ENCODE data around the gene KRT17. TPM values are rescaled to one million over a fixed set of nuclear protein-coding genes. Genes with fewer than 3 reads are reported as not detected.

Gene KRT17
- total RNA-seq, 4 donors from 2014 or later: 474 to 1,574 (median 971) TPM

DNA sequence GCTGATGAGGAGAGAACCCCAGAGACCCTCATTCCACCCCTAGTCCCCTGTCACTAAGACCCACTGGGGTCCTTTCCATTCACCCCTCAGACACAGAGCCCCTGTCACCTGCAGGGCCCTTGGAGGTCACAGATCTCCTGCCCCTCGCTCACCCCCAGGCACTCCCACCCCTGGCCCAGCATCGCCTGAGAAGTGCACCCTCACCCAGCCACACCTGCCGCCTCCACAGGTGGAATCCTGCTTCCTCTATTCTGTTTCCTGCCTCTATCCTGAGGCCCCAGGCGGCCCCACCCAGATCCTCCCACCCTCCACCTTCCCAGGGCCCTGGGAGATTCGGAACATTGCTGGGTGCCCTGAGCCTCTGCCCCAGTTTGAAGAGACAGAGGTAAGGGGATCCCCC is 13.8 kb upstream of the KRT17 start:
- intact Hi-C loops (cut with DNase I; ENCODE audit: low total_unique reads): no loop called here
- no peak for TF ChIP-seq POLR2A (IDR thresholded peaks at IDR 0.05)
- TF ChIP-seq, protein P1, sequence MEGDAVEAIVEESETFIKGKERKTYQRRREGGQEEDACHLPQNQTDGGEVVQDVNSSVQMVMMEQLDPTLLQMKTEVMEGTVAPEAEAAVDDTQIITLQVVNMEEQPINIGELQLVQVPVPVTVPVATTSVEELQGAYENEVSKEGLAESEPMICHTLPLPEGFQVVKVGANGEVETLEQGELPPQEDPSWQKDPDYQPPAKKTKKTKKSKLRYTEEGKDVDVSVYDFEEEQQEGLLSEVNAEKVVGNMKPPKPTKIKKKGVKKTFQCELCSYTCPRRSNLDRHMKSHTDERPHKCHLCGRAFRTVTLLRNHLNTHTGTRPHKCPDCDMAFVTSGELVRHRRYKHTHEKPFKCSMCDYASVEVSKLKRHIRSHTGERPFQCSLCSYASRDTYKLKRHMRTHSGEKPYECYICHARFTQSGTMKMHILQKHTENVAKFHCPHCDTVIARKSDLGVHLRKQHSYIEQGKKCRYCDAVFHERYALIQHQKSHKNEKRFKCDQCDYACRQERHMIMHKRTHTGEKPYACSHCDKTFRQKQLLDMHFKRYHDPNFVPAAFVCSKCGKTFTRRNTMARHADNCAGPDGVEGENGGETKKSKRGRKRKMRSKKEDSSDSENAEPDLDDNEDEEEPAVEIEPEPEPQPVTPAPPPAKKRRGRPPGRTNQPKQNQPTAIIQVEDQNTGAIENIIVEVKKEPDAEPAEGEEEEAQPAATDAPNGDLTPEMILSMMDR (IDR thresholded peaks at IDR 0.05): no peak
- 57 to 74% methylated on average over 5 of the region's 5 CpGs for WGBS, 2 donors
- no peak overlapping the region for H3K4me3 ChIP-seq (ENCODE audit: low read depth, poor library complexity, severe bottlenecking)
- DNase-seq (ENCODE audit: low spot score in 2 of 2): no peak

DNA sequence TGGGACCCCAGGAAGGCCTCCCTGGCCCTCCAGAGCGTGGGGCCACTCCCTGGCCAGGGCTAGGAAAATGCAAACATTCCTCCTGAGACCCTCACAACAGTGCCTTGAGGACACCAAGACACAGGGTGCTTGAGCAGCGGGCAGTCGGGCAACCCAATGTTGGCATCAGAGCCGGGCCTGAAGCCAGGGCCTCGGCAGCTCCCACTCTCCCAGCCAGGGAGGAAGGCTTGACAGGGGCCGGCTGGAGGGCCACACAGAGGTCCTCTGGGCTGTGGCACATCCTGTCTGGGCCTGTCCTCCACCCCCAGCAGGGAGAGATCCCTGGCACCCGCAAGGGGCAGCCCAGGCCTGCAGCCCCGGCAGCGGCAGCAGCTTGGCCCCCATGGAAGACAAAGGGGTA is 12.3 kb upstream of the KRT17 start:
- intact Hi-C loops (cut with DNase I; ENCODE audit: low total_unique reads): no loop called here
- WGBS, 2 donors: 62 to 92% methylated on average over 8 to 9 of the region's 9 CpGs
- TF ChIP-seq, protein P1 (IDR thresholded peaks at IDR 0.05): no peak
- no peak for TF ChIP-seq POLR2A (IDR thresholded peaks at IDR 0.05)

DNA sequence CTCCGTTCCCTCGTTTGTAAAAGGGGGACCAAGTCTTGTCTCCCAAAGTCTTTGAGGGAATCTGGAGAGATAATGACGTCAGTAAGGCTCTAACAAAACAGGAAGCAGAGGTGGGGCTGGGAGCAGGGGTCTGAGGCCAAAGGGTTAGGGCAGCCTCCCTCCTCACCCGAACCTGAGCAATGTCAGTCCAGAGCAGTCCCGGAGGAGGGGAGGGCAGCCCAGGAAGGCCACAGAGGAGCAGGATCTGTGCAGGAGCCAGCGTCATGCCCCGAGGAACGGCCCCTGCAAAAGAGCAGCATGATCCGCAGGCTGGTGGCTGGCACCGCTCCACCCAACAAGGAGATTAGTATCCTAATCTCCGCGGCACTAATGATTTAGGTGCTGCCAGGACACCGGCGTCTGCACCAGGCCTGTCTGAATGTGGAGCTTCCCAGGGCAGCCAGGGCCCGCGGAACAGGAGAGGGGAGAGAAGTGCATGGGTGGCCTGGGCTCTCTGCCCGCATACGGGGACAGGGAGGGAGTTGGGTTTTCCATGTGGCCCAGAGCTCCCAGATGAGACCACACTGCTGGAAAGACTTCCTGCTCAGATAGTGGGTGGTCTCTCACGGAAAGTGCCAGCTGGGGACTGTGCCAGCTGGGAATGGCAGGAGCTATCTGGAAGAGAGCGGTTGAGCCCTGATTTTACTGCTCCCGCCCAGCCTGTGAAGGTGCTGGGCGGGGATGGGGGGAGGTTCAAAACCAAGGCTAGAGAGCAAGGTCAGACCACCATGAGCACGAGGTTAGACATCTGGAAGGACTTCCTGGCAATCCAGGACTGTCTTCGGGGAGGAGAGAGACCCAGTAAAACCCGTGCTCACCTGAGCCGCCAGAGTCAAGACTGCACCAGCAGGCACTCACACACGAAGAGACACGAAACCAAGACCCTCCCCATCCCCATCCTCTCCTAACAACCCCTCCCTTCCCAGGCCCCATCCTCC is 11.0 kb upstream of the KRT17 start:
- TF ChIP-seq POLR2A (IDR thresholded peaks at IDR 0.05): no peak
- TF ChIP-seq, protein P1 (IDR thresholded peaks at IDR 0.05): no peak
- no peak for DNase-seq (ENCODE audit: low spot score in 2 of 2)

More for the DNA sequence above, 12.3 kb upstream of the KRT17 start:
- no peak overlapping the region for H3K4me3 ChIP-seq (ENCODE audit: low read depth, poor library complexity, severe bottlenecking)
- DNase-seq (ENCODE audit: low spot score in 2 of 2): no peak

DNA sequence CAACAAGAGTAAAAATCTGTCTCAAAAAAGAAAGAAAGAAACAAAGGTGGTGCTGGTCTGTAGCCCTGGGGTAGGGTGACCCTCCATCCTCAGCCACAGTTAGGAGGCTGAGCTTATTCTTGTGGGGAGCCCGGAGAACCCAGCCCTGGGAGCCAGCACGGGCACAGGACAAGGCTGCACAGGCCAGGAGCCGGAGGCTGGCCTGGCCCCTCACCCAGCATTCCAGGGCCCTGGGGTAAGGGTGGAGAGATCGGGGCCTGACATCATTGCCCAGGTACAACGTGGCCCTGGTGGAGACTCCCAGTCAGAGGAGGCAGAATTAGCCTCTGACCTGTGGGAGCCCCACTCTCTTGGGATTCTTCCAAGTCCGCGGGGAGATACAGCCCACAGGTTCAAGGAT is 10.3 kb upstream of the KRT17 start:
- intact Hi-C loops (cut with DNase I; ENCODE audit: low total_unique reads): no loop called here
- no peak overlapping the region for H3K4me3 ChIP-seq (ENCODE audit: low read depth, poor library complexity, severe bottlenecking)
- WGBS, 2 donors: 41 to 47% methylated on average over 7 of the region's 7 CpGs
- no peak for DNase-seq (ENCODE audit: low spot score in 2 of 2)
- no peak for TF ChIP-seq POLR2A (IDR thresholded peaks at IDR 0.05)
- TF ChIP-seq, protein P1 (IDR thresholded peaks at IDR 0.05): no peak

More for the DNA sequence above, 11.0 kb upstream of the KRT17 start:
- no peak overlapping the region for H3K4me3 ChIP-seq (ENCODE audit: low read depth, poor library complexity, severe bottlenecking)
- 26 to 30% methylated on average over 28 of the region's 28 CpGs for WGBS, 2 donors
- intact Hi-C loops (cut with DNase I; ENCODE audit: low total_unique reads): no loop called here

DNA sequence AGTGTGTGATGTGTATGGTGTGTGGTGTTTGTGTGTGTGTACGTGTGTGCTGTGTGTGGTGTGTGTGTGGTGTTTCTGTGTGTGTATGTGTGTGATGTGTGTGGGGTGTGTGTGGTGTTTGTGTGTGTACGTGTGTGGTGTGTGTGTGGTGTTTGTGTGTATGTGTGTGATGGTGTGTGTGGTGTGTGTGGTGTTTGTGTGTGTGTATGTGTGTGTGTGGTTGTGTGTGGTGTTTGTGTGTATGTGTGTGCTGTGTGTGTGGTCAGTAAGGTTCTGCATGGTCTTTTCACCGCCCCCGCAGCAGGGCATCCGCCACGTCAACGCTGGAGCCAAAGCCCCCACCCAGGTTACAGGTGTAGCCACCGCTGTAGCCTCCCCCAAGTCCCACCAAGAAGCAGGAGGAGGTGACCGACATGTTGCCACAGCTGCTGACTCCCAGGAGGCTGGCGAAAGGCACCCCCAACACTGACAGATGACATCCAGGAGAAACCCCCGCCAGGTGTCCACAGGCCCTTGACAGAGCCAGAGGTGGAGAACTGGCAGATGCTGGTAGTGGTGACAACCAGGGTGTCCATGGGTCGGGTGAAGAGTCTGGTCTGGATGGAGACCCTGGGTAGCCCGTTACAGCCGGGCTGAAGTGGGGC is 9.3 kb upstream of the KRT17 start:
- 90% methylated on average over 14 of the region's 14 CpGs for WGBS, 2 donors
- intact Hi-C loops (cut with DNase I; ENCODE audit: low total_unique reads): no loop called here
- TF ChIP-seq POLR2A (IDR thresholded peaks at IDR 0.05): no peak
- TF ChIP-seq, protein P1 (IDR thresholded peaks at IDR 0.05): no peak
- no peak overlapping the region for H3K4me3 ChIP-seq (ENCODE audit: low read depth, poor library complexity, severe bottlenecking)
- DNase-seq (ENCODE audit: low spot score in 2 of 2): no peak

Data from lower leg skin (tissue), 4 donors.